Raji (cell line): Measurements from ENCODE around the gene PRG2.

Experiments
- POLR2A ChIP-seq: IDR thresholded peaks from 2 replicates; pipeline ENCODE4 v1.6.1; 2011; ENCODE audit warnings: low read depth, low read length, control low read depth; ENCODE audit not compliant: insufficient read depth

PRG2 gene

DNA sequence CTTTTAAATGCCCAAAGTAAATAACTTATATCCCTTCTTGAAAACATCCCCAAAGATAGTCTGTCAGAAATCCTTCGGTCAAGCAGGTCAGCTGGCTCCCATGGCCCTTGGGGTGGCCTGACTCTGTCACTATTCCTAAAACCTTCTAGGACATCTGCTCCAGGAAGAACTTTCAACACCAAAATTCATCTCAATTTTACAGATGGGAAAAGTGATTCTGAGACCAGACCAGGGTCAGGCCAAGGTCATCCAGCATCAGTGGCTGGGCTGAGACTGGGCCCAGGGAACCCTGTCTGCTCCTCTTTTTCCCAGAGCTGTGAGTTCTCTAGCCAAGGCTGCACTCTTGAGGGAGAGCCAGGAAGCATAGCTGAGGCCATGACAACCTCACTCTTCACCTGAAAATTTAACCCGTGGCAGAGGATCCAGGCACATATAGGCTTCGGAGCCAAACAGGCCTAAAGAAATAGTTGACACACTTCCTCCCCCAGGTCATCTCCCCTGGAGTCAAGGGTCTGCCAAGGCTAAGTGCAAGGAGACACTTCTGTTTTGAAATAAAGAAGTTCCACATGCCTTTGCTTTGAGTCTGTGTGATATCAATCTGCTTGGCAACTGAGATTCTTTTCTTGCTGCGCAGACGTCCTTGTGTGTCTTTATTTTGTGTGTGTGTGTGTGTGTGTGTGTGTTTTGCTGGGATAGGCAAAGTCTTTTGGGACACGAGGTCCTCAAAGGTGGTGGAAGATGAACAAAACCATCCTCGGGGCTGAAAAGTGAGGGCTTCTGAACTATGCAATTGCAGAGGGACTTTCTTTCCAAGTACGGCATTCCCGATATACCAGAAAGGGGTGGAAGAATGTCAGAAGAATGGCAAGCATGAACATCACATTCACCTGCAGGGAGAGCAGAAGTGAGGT is 16.8 kb upstream of the PRG2 start:
- TF ChIP-seq POLR2A, result no peak

- no peak for TF ChIP-seq POLR2A
Observed at GRCh38 chr11:57406337-57406904, 16.0 kb upstream of the PRG2 start.

DNA sequence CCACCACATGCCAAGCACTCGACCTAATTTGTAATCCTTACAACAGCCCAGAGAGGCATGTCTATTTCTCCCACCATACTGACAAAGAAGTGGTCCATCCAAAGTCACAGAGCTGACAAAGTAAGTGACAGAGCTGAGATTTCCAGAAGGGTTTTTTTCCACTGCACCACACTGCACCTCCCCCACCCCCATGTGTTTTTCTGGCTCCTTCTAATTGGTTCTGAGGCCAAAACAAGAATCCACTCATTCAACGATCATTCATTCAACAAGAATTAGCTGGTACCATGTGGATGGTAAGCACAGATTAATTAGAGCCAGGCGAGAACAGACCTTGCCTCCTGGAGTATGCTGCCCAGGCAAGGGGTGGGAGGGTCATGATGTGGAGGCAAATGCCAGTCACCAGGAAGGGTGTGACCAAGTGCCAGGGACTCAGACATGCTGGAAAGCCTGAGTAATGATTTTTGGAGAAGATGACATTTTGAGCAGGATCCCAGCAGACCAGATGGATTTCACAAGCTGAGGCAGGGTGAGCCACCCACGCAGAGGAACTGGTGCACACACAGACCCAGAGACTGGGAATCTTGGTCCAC is 14.9 kb upstream of the PRG2 start:
- TF ChIP-seq POLR2A, result no peak

- no peak for TF ChIP-seq POLR2A
Observed at GRCh38 chr11:57403802-57404147, 13.3 kb upstream of the PRG2 start.

DNA sequence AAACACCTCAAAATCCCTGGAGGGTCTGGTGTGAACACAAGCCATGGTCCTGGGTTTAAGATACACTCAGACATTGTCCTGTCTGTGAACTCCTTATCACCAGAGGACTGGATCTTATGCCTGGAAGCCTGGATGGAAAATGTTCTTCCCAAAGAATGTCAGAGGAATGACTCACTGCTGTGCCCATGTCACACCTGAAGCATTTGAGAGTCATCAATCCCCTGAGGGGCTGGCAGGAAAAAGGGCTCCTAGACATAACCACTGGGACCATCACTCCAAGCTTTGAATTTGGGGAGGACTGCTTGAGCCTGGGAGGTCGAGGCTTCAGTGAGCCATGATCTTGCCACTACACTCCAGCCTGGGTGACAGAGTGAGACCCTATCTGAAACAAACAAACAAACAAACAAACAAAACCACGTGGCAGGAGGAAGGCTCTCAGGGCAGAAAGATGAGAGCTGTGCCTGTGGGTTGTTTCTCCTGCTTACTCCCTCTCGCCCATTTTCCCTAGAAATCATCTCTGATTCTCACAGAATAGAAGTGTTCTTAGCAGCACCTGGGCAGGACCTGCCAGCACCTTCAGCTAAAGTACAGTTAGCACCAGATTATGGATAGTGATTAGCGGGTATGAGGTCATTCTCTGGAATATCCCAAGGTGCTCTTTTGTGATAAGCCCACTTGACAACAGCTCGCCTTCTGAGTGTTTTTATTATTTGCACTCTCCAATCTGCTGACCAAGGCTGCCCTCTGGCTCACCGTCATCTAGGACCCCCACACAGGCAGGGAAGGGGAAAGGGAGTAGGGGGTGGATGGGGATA is 11.9 kb upstream of the PRG2 start:
- no peak for TF ChIP-seq POLR2A

GRCh38 chr11:57399972-57400578 is 9.6 kb upstream of the PRG2 start:
- no peak for TF ChIP-seq POLR2A

DNA sequence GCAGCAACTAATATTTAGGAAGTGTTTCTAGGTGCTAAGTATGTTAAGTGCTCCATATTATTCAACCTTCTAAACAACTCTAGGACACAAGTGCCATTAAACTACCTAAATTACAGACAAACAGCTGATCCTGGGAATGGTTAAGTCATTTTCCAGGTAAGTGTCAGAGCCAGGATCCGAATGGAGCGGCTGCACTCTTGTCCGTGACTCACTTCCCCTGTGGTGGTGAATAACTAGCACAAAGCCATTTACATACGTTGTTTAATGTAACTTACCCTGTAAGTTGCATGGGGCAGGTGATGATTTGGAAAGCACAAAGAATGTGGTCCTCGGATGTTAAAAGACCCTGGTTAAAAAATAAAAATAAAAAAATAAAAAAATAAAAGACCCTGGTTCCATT is 8.8 kb upstream of the PRG2 start:
- TF ChIP-seq POLR2A, result no peak

- no peak for TF ChIP-seq POLR2A
Observed at GRCh38 chr11:57397394-57397990, 7.0 kb upstream of the PRG2 start.

GRCh38 chr11:57396744-57397143 is 6.3 kb upstream of the PRG2 start:
- TF ChIP-seq POLR2A, result no peak

GRCh38 chr11:57395905-57396623 is 5.6 kb upstream of the PRG2 start:
- no peak for TF ChIP-seq POLR2A

DNA sequence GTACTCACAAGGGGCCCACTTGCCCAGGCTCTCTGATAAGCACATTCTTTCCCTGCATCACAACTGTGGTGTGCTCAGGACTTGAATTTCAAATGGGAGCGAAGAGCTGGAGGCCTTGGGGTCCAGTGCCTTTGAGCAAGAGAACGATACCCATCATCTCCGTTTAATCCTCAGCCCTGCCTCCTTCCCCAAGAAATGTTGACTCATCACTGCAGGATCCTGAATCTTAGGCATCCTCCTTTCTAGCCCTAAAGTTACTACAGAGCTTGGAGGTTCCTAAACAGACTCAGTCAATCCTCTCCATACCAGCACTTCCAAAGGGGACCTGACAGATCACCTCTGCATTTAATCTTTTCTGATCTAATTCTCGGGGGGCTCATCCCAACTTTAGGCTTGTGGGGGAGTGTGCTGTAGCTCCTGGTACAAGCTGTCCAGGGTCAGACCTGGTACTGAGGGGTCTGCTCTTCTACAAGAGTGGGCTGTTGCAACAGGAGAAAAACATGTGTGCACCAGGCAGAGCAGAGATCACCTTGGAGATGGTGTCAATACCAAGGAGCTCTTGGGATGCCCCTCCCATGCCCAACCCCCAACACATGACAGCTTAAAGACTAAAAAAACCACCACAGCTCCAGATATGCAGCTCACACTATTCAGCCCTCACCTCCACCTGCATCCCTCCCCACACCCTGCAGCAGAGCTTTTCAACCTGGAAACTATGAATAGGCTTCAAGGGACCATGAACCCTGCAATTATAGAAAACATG is 3.9 kb upstream of the PRG2 start:
- no peak for TF ChIP-seq POLR2A

GRCh38 chr11:57392763-57393105 is 2.3 kb upstream of the PRG2 start:
- TF ChIP-seq POLR2A, result no peak

DNA sequence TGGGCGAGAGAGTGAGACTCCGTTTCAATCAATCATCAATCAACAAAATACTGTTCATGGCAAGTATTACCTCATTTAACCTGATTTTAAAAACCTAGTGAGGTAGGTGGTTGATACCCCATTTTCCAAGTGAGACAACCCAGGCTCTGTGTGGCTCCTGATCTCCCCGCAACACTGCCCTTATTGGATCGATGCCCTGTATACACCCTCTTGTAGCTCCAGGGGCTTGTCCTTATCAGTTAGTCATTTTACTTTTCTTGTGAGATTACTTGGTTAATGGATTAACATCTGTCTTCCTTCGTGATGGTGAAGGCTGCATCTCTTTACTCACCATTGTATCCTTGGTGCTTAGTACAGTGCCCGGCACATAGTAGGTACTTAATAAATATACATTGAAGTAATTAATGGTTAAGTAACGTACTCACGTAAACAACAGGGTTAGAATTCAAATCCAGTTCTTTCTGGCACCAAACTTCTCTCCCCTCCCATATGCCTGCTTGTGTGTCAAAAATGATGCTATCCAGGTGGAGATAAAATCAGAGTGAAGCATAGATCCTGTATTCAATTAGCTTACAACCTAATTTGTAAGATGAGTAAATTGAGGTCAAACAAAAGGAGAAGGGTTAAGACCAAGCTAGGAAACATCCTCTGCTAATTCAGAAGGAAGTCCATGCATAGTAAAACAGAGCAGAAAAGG is 1.8 kb upstream of the PRG2 start:
- no peak for TF ChIP-seq POLR2A
